Peyer's patch (tissue), 4 donors: ENCODE results near the gene CD300LG. TPM values are rescaled to one million over a fixed set of nuclear protein-coding genes. Genes with fewer than 3 reads are reported as not detected.

Experiments
- DNase-seq, 3 donors: peaks; one replicate each; pipeline ENCODE4 v3.0.0-alpha.2; 2017 to 2019
- H3K27ac ChIP-seq, 4 donors: fragments of 200-600 bp; sonication (generic); one replicate each; pipeline ENCODE4 v1.5.1; 2016 to 2019
- H3K27me3 ChIP-seq, 2 donors: fragments of 200-600 bp; sonication (generic); one replicate each; pipeline ENCODE4 v1.5.1; 2019
- H3K36me3 ChIP-seq, 3 donors: fragments of 200-600 bp; sonication (generic); one replicate each; pipeline ENCODE4 v1.5.1; 2016 to 2019
- H3K4me1 ChIP-seq, 4 donors: fragments of 200-600 bp; sonication (generic); one replicate each; pipeline ENCODE4 v1.5.1; 2016 to 2019
- H3K4me3 ChIP-seq, 4 donors: fragments of 200-600 bp; sonication (generic); 1 replicate in 3 of 4; 2 replicates in 1 of 4; pipeline ENCODE4 v1.5.1; 2016 to 2019; ENCODE audit warnings: mild to moderate bottlenecking in 1 of 4
- H3K9me3 ChIP-seq, 4 donors: fragments of 200-600 bp; sonication (generic); one replicate each; pipeline ENCODE4 v1.5.1; 2016 to 2019; ENCODE audit warnings: mild to moderate bottlenecking in 1 of 4
- POLR2A ChIP-seq, 2 donors: fragments of 450-650 bp; IDR thresholded peaks; one replicate each; pipeline ENCODE4 v1.5.1; 2017; ENCODE audit warnings: antibody characterized with exemption in 2 of 2, mild to moderate bottlenecking in 2 of 2, moderate library complexity in 2 of 2
- total RNA-seq, 4 donors: library from RNA; depleted of rRNA; stranded (reverse); fragments of >200 nt; gene quantifications; one replicate each; pipeline ENCODE4 v1.1.0, GENCODE V29; 2016
- TF ChIP-seq, protein P1 (sequence below), 6 experiments: fragments of 450-650 bp in 4 of 6; fragments of 200-600 bp in 2 of 6; sonication (generic) in 1 of 6; IDR thresholded peaks; one replicate each; pipeline ENCODE4 v1.5.1; 2017 to 2019; ENCODE audit warnings: antibody characterized with exemption in 6 of 6, mild to moderate bottlenecking in 3 of 6, moderate library complexity in 1 of 6

Gene CD300LG
- total RNA-seq, 4 donors from 2014 or later, result 0.54 TPM; not detected in 3

GRCh38 chr17:43900858-43901754, 54.1 kb downstream of the CD300LG start:
- Histone ChIP-seq H3K36me3 (no peaks in the 10 kb centered on the region), H3K4me1 (peaks cover 0 to 20% (median 10%) of the 10 kb centered on the region in 4 donors), H3K27ac (no peak overlapping the region), H3K27me3 (peaks cover 0 to 5% of the 10 kb centered on the region in 2 donors), H3K4me3 (peak overlapping the region in 3 of 4 donors; percentile 46 to 54 (median 48)), H3K9me3 (no peaks in the 10 kb centered on the region)
- TF ChIP-seq POLR2A (IDR thresholded peaks at IDR 0.05), result no peak
- TF ChIP-seq, protein P1, sequence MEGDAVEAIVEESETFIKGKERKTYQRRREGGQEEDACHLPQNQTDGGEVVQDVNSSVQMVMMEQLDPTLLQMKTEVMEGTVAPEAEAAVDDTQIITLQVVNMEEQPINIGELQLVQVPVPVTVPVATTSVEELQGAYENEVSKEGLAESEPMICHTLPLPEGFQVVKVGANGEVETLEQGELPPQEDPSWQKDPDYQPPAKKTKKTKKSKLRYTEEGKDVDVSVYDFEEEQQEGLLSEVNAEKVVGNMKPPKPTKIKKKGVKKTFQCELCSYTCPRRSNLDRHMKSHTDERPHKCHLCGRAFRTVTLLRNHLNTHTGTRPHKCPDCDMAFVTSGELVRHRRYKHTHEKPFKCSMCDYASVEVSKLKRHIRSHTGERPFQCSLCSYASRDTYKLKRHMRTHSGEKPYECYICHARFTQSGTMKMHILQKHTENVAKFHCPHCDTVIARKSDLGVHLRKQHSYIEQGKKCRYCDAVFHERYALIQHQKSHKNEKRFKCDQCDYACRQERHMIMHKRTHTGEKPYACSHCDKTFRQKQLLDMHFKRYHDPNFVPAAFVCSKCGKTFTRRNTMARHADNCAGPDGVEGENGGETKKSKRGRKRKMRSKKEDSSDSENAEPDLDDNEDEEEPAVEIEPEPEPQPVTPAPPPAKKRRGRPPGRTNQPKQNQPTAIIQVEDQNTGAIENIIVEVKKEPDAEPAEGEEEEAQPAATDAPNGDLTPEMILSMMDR (IDR thresholded peaks at IDR 0.05), result no peak
- DNase-seq, result no peak

- Histone ChIP-seq H3K9me3 (no peaks in the 10 kb centered on the region), H3K27ac (no peak overlapping the region), H3K27me3 (peaks cover 0 to 13% of the 10 kb centered on the region in 2 donors), H3K4me3 (no peak overlapping the region), H3K4me1 (peaks cover 5 to 29% (median 16%) of the 10 kb centered on the region in 4 donors), H3K36me3 (no peaks in the 10 kb centered on the region)
- TF ChIP-seq, protein P1 (IDR thresholded peaks at IDR 0.05), result no peak
- TF ChIP-seq POLR2A (IDR thresholded peaks at IDR 0.05), result no peak
- no peak for DNase-seq
These were observed 55.0 kb downstream of the CD300LG start for GRCh38 chr17:43901861-43902589.

GRCh38 chr17:43905400-43905984, 58.5 kb downstream of the CD300LG start:
- Histone ChIP-seq H3K36me3 (no peaks in the 10 kb centered on the region), H3K9me3 (no peaks in the 10 kb centered on the region), H3K4me3 (peak overlapping the region in 1 of 4 donors; percentile 67), H3K4me1 (peaks cover 5 to 30% (median 20%) of the 10 kb centered on the region in 4 donors), H3K27me3 (peaks cover 0 to 22% of the 10 kb centered on the region in 2 donors), H3K27ac (no peak overlapping the region)
- TF ChIP-seq, protein P1 (IDR thresholded peaks at IDR 0.05), result no peak
- TF ChIP-seq POLR2A (IDR thresholded peaks at IDR 0.05), result no peak
- DNase-seq, result no peak

DNA sequence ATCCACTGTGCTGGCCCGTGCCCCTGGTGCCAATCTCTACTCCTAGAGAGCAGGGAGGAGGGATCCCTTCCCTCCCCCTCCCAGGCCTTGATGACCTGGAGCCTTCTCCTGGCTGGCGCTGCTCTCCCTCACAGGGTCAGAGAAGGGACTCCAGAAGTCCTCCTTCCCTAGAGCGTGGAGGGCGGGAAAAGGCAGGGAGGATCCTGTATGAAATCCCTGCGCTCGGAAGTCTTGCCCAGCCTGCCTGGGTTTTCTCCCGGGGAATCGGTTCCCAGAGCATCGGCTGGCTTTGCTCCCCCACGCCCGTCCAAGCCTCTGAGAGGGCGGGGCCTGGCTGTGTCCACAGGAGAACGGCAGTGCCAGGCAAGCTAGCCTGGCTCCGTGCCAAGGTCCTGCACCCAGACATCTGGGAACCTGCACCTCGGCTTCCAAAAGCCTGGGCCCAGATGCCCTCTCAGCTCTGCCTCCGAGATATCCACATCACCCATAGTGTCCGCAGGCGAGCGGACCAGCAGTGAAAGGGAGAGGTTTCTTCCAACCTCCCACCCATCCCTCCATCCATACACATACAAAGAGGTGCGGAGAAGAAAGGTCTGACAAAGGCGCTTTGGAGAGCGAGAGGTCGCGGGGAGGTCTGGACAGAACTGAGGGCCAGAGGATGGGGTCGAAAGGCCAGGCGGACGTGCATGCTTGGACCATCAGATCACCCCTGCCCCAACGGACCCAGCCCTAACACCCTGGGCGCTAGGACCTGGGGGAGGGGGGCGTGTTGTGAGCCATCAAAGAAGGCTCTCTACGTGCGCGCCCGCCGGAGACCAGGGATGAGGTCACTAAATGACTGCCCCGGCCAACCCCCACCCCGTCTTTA, 59.2 kb downstream of the CD300LG start:
- peak in 2 of 3 donors; percentile 44 to 78 for DNase-seq
- Histone ChIP-seq H3K4me3 (peak overlapping the region; percentile 36 to 67 (median 54)), H3K4me1 (peaks cover 5 to 23% (median 18%) of the 10 kb centered on the region in 4 donors), H3K36me3 (no peaks in the 10 kb centered on the region), H3K27me3 (peaks cover 0 to 22% of the 10 kb centered on the region in 2 donors), H3K9me3 (no peaks in the 10 kb centered on the region), H3K27ac (peak overlapping the region; percentile 62 to 85 (median 67))
- no peak for TF ChIP-seq POLR2A (IDR thresholded peaks at IDR 0.05)
- TF ChIP-seq, protein P1 (IDR thresholded peaks at IDR 0.05), result no peak
